AG04450 (cell line): ENCODE data around the gene TIMM50. TPM values are rescaled to one million over a fixed set of nuclear protein-coding genes. Genes with fewer than 3 reads are reported as not detected.
A peak's percentile ranks its signal among the peaks of the same experiment; 100 is the strongest.

Experiments
- CTCF ChIA-PET: fragments of 300-600, 350-600 bp; formaldehyde crosslinking; extraction: SDS; loops from one replicate; lab custom pipeline; 2022; ENCODE audit warnings: antibody characterized with exemption, inconsistent platforms; lab: Charles Lee
- POLR2A ChIA-PET: fragments of 350-600 bp; formaldehyde crosslinking; extraction: SDS; loops from one replicate; lab custom pipeline; 2021; ENCODE audit warnings: antibody characterized with exemption, inconsistent platforms; lab: Yijun Ruan, JAX
- DNase-seq: peaks from one replicate; pipeline ENCODE4 v3.0.0-alpha.2; 2011; ENCODE audit warnings: low read depth, low spot score
- H3K27ac ChIP-seq: one replicate; pipeline ENCODE4 v1.5.1; 2012; ENCODE audit warnings: low read depth, low read length, control low read depth
- H3K27me3 ChIP-seq: one replicate; pipeline ENCODE4 v1.6.0; 2012; ENCODE audit warnings: low read length; ENCODE audit not compliant: control insufficient read depth, insufficient read depth
- H3K4me3 ChIP-seq: 2 replicates; pipeline ENCODE4 v1.5.1; 2011; ENCODE audit warnings: mild to moderate bottlenecking, low read depth, low read length, control low read depth
- H3K9me3 ChIP-seq: 2 replicates; pipeline ENCODE4 v1.5.1; 2012; ENCODE audit warnings: low read length; ENCODE audit not compliant: control insufficient read depth, insufficient read depth
- CTCF ChIP-seq: IDR thresholded peaks from 2 replicates; pipeline ENCODE4 v1.5.1; 2011; ENCODE audit warnings: low read depth, low read length, control low read depth, inconsistent platforms
- polyA plus RNA-seq: library from polyadenylated mRNA; depleted of rRNA; stranded (reverse); fragments of >200 nt; gene quantifications from 2 replicates; pipeline ENCODE4 v1.2.3, GENCODE V29; 2011

TIMM50 gene
- polyA plus RNA-seq, 1 experiment, result 58.9 TPM

- DNase-seq, result peak; percentile 95
- no peaks in the 10 kb centered on the region; the same call in 1 of the 2 replicates for H3K9me3 ChIP-seq
- H3K27ac ChIP-seq, result peak within 1 kb of the TSS; percentile 52
- ChIA-PET CTCF (interaction anchor here (0.6 to 3.7 kb wide), 19 partner anchors 8 to 190 kb away, joined by 3 to 32 read pairs (median 5); partner anchors contain the start of genes RPS16, SAMD4B and TIMM50), POLR2A (interaction anchor here (0.6 to 1.5 kb wide), 4 partner anchors 52 to 100 kb away, joined by 3 to 10 read pairs (median 4); partner anchors contain the start of genes RPS16 and TIMM50)
- TF ChIP-seq CTCF, result peak; percentile 98
- H3K27me3 ChIP-seq, result no peaks in the 10 kb centered on the region
- peak within 1 kb of the TSS; percentile 95 for H3K4me3 ChIP-seq
Measured at GRCh38 chr19:39532233-39533002, 51.8 kb downstream of the TIMM50 start, which contains the start of gene EID2B. Gene EID2B, minus strand, starts transcription at chr19:39532852. Its CDS starts 50 bp downstream, at chr19:39532802.

GRCh38 chr19:39533003-39533512 is 52.4 kb downstream of the TIMM50 start:
- Histone ChIP-seq H3K27ac (no peak overlapping the region), H3K9me3 (no peaks in the 10 kb centered on the region; the same call in 1 of the 2 replicates), H3K4me3 (no peak overlapping the region), H3K27me3 (no peaks in the 10 kb centered on the region)
- no peak for TF ChIP-seq CTCF
- ChIA-PET CTCF (interaction anchor here (0.5 to 3.7 kb wide), 19 partner anchors 9 to 724 kb away, joined by 3 to 32 read pairs (median 5); partner anchors contain the start of genes RPS16, SAMD4B and TIMM50), POLR2A (interaction anchor here (1.2 to 1.5 kb wide), 2 partner anchors 53 to 97 kb away, joined by 5 to 10 read pairs; partner anchors contain the start of genes RPS16 and TIMM50)
- DNase-seq, result no peak

GRCh38 chr19:39533791-39534190 is 53.2 kb downstream of the TIMM50 start:
- no peak for DNase-seq
- ChIA-PET CTCF (interaction anchor here (0.5 to 3.7 kb wide), 7 partner anchors 10 to 725 kb away, joined by 3 to 32 read pairs (median 3); partner anchors contain the start of gene RPS16), POLR2A (interaction anchor here (0.8 kb wide), 1 partner anchor 88 kb away, joined by 3 read pairs; the partner anchor contains the start of gene SUPT5H)
- Histone ChIP-seq H3K27ac (no peak overlapping the region), H3K9me3 (no peaks in the 10 kb centered on the region; the same call in 1 of the 2 replicates), H3K27me3 (no peaks in the 10 kb centered on the region), H3K4me3 (no peak overlapping the region)
- no peak for TF ChIP-seq CTCF

GRCh38 chr19:39539165-39539517 is 58.5 kb downstream of the TIMM50 start:
- H3K27ac ChIP-seq, result peak overlapping the region; percentile 77
- CTCF ChIA-PET, result interaction anchor here (0.9 to 1.7 kb wide), 4 partner anchors 36 to 141 kb away, joined by 3 to 10 read pairs (median 3); partner anchors contain the start of gene DLL3
- no peak for TF ChIP-seq CTCF
- no peak for DNase-seq
- H3K9me3 ChIP-seq, result no peaks in the 10 kb centered on the region
- H3K27me3 ChIP-seq, result peaks cover 8% of the 10 kb centered on the region
- peak overlapping the region; percentile 93 for H3K4me3 ChIP-seq
- POLR2A ChIA-PET, result interaction anchor here (1.0 kb wide), 2 partner anchors 94 to 98 kb away, joined by 3 read pairs; partner anchors contain the start of gene SUPT5H
